HEK293T (cell line): ENCODE measurements around the gene LRRC36.

ENCODE experiments used
- BHLHE40 ChIP-seq: fragments of 450-650 bp; IDR thresholded peaks from 2 replicates; pipeline ENCODE4 v1.6.1; 2016; ENCODE audit warnings: mild to moderate bottlenecking, moderate library complexity, borderline replicate concordance
- CTBP1 ChIP-seq: fragments of 450-650 bp; IDR thresholded peaks from 2 replicates; pipeline ENCODE4 v1.6.1; 2016; ENCODE audit warnings: borderline replicate concordance
- ELF4 ChIP-seq: fragments of 450-650 bp; IDR thresholded peaks from 2 replicates; pipeline ENCODE4 v1.6.1; 2017; ENCODE audit warnings: antibody characterized with exemption
- FOXA1 ChIP-seq: fragments of 450-650 bp; IDR thresholded peaks from 2 replicates; pipeline ENCODE4 v1.6.1; 2016; ENCODE audit warnings: mild to moderate bottlenecking
- FOXM1 ChIP-seq: fragments of 450-650 bp; IDR thresholded peaks from 2 replicates; pipeline ENCODE4 v1.6.1; 2017; ENCODE audit warnings: mild to moderate bottlenecking, borderline replicate concordance
- HDGF ChIP-seq: fragments of 450-650 bp; IDR thresholded peaks from 2 replicates; pipeline ENCODE4 v1.6.1; 2017; ENCODE audit warnings: antibody characterized with exemption, borderline replicate concordance
- NFRKB ChIP-seq: fragments of 450-650 bp; IDR thresholded peaks from 2 replicates; pipeline ENCODE4 v1.6.1; 2016; ENCODE audit warnings: mild to moderate bottlenecking, moderate library complexity
- SP1 ChIP-seq: fragments of 450-650 bp; IDR thresholded peaks from 2 replicates; pipeline ENCODE4 v1.6.1; 2017
- SUZ12 ChIP-seq: fragments of 450-650 bp; IDR thresholded peaks from 2 replicates; pipeline ENCODE4 v1.6.1; 2016; ENCODE audit warnings: mild to moderate bottlenecking
- ZNF384 ChIP-seq: fragments of 450-650 bp; IDR thresholded peaks from 2 replicates; pipeline ENCODE4 v1.6.1; 2016

GRCh38 chr16:67372664-67373063, 46.0 kb downstream of the LRRC36 start:
- TF ChIP-seq ELF4 (no peak), SUZ12 (no peak), FOXA1 (no peak), FOXM1 (no peak), BHLHE40 (no peak), HDGF (no peak), CTBP1 (no peak), ZNF384 (no peak), SP1 (no peak), NFRKB (no peak)
